ENCODE measurements around the gene PLEKHM3.

The PLEKHM3 gene

GRCh38 chr2:208040199-208041171 is 15.2 kb upstream of the PLEKHM3 start:
- Histone ChIP-seq H3K56ac (ENCODE audit: low read length) (no peak overlapping the region), H3K79me1 (ENCODE audit: low read length) (no peaks in the 10 kb centered on the region), H3K79me2 (ENCODE audit: control insufficient read depth, insufficient read depth, low read length) (no peaks in the 10 kb centered on the region), H4K5ac (ENCODE audit: low read length) (no peak overlapping the region), H3K27ac (ENCODE audit: low read depth, low read length) (no peak overlapping the region), H3K18ac (ENCODE audit: low read length) (no peak overlapping the region), H3K4me2 (ENCODE audit: low read length) (no peak overlapping the region), H3K27me3 (ENCODE audit: insufficient read depth, low read length, poor library complexity) (no peaks in the 10 kb centered on the region), H2AK5ac (ENCODE audit: low read length) (no peak overlapping the region), H3K23ac (ENCODE audit: low read length) (no peak overlapping the region), H3K9ac (ENCODE audit: low read length) (no peak overlapping the region), H2BK120ac (ENCODE audit: low read depth, low read length) (no peak overlapping the region), H4K8ac (ENCODE audit: low read depth, low read length) (no peak overlapping the region), H3K4ac (ENCODE audit: low read depth, low read length) (no peak overlapping the region), H2BK5ac (ENCODE audit: low read length) (no peak overlapping the region), H3K4me3 (ENCODE audit: low read length) (no peak overlapping the region), H3K4me1 (ENCODE audit: control insufficient read depth, low read depth, low read length) (no peaks in the 10 kb centered on the region), H3K36me3 (ENCODE audit: control insufficient read depth, insufficient read depth, low read length) (no peaks in the 10 kb centered on the region), H2BK15ac (replicated peaks; ENCODE audit: low read depth) (no peak overlapping the region)
- DNase-seq: peak; percentile 88
- WGBS (ENCODE audit: extremely low coverage, insufficient coverage, low lambda C conversion rate): no CpG with 5 or more reads among the region's 8 CpGs

- H3K4ac ChIP-seq (ENCODE audit: low read depth, low read length): no peak overlapping the region
- H3K4me3 ChIP-seq (ENCODE audit: low read length): no peak overlapping the region
- H2AK5ac ChIP-seq (ENCODE audit: low read length): no peak overlapping the region
- no peak overlapping the region for H3K27ac ChIP-seq (ENCODE audit: low read depth, low read length)
- H3K4me1 ChIP-seq (ENCODE audit: control insufficient read depth, low read depth, low read length): no peaks in the 10 kb centered on the region
- no peak overlapping the region for H3K56ac ChIP-seq (ENCODE audit: low read length)
- H3K9ac ChIP-seq (ENCODE audit: low read length): no peak overlapping the region
- no peak overlapping the region for H2BK15ac ChIP-seq (replicated peaks; ENCODE audit: low read depth)
- H3K23ac ChIP-seq (ENCODE audit: low read length): no peak overlapping the region
- H2BK120ac ChIP-seq (ENCODE audit: low read depth, low read length): no peak overlapping the region
- WGBS (ENCODE audit: extremely low coverage, insufficient coverage, low lambda C conversion rate): no CpG with 5 or more reads among the region's 12 CpGs
- H3K79me1 ChIP-seq (ENCODE audit: low read length): no peaks in the 10 kb centered on the region
- no peaks in the 10 kb centered on the region for H3K27me3 ChIP-seq (ENCODE audit: insufficient read depth, low read length, poor library complexity)
- no peak overlapping the region for H4K8ac ChIP-seq (ENCODE audit: low read depth, low read length)
- H3K79me2 ChIP-seq (ENCODE audit: control insufficient read depth, insufficient read depth, low read length): no peaks in the 10 kb centered on the region
- H3K4me2 ChIP-seq (ENCODE audit: low read length): no peak overlapping the region
- H2BK5ac ChIP-seq (ENCODE audit: low read length): no peak overlapping the region
- no peaks in the 10 kb centered on the region for H3K36me3 ChIP-seq (ENCODE audit: control insufficient read depth, insufficient read depth, low read length)
- H3K18ac ChIP-seq (ENCODE audit: low read length): no peak overlapping the region
- H4K5ac ChIP-seq (ENCODE audit: low read length): no peak overlapping the region
- DNase-seq: no peak
Observed at GRCh38 chr2:208039376-208040110, 14.2 kb upstream of the PLEKHM3 start.

GRCh38 chr2:208037564-208038487 is 12.5 kb upstream of the PLEKHM3 start:
- H3K56ac ChIP-seq (ENCODE audit: low read length): no peak overlapping the region

GRCh38 chr2:208036357-208036756 is 11.0 kb upstream of the PLEKHM3 start:
- Histone ChIP-seq H2BK15ac (replicated peaks; ENCODE audit: low read depth) (no peak overlapping the region), H3K4me1 (ENCODE audit: control insufficient read depth, low read depth, low read length) (no peaks in the 10 kb centered on the region), H3K9ac (ENCODE audit: low read length) (no peak overlapping the region), H3K79me1 (ENCODE audit: low read length) (no peaks in the 10 kb centered on the region), H3K4me3 (ENCODE audit: low read length) (no peak overlapping the region), H3K23ac (ENCODE audit: low read length) (no peak overlapping the region), H3K27ac (ENCODE audit: low read depth, low read length) (no peak overlapping the region), H3K4ac (ENCODE audit: low read depth, low read length) (no peak overlapping the region), H3K4me2 (ENCODE audit: low read length) (no peak overlapping the region), H4K8ac (ENCODE audit: low read depth, low read length) (no peak overlapping the region), H3K36me3 (ENCODE audit: control insufficient read depth, insufficient read depth, low read length) (no peaks in the 10 kb centered on the region), H3K79me2 (ENCODE audit: control insufficient read depth, insufficient read depth, low read length) (no peaks in the 10 kb centered on the region), H3K56ac (ENCODE audit: low read length) (no peak overlapping the region), H4K5ac (ENCODE audit: low read length) (no peak overlapping the region), H2AK5ac (ENCODE audit: low read length) (no peak overlapping the region), H2BK120ac (ENCODE audit: low read depth, low read length) (no peak overlapping the region), H3K18ac (ENCODE audit: low read length) (no peak overlapping the region), H3K27me3 (ENCODE audit: insufficient read depth, low read length, poor library complexity) (no peaks in the 10 kb centered on the region), H2BK5ac (ENCODE audit: low read length) (no peak overlapping the region)
- no CpG with 5 or more reads among the region's 4 CpGs for WGBS (ENCODE audit: extremely low coverage, insufficient coverage, low lambda C conversion rate)
- DNase-seq: no peak

More at GRCh38 chr2:208037564-208038487, 12.5 kb upstream of the PLEKHM3 start:
- no peak overlapping the region for H3K18ac ChIP-seq (ENCODE audit: low read length)
- H2BK5ac ChIP-seq (ENCODE audit: low read length): no peak overlapping the region
- no peaks in the 10 kb centered on the region for H3K4me1 ChIP-seq (ENCODE audit: control insufficient read depth, low read depth, low read length)
- H3K36me3 ChIP-seq (ENCODE audit: control insufficient read depth, insufficient read depth, low read length): no peaks in the 10 kb centered on the region
- H3K4me3 ChIP-seq (ENCODE audit: low read length): no peak overlapping the region
- no peak overlapping the region for H2AK5ac ChIP-seq (ENCODE audit: low read length)
- no peak overlapping the region for H2BK120ac ChIP-seq (ENCODE audit: low read depth, low read length)
- H4K8ac ChIP-seq (ENCODE audit: low read depth, low read length): no peak overlapping the region
- no peaks in the 10 kb centered on the region for H3K27me3 ChIP-seq (ENCODE audit: insufficient read depth, low read length, poor library complexity)
- no peak overlapping the region for H3K27ac ChIP-seq (ENCODE audit: low read depth, low read length)
- WGBS (ENCODE audit: extremely low coverage, insufficient coverage, low lambda C conversion rate): no CpG with 5 or more reads among the region's 4 CpGs
- no peak overlapping the region for H2BK15ac ChIP-seq (replicated peaks; ENCODE audit: low read depth)
- DNase-seq: peak; percentile 54
- H3K4ac ChIP-seq (ENCODE audit: low read depth, low read length): no peak overlapping the region
- no peaks in the 10 kb centered on the region for H3K79me1 ChIP-seq (ENCODE audit: low read length)
- H4K5ac ChIP-seq (ENCODE audit: low read length): no peak overlapping the region
- no peaks in the 10 kb centered on the region for H3K79me2 ChIP-seq (ENCODE audit: control insufficient read depth, insufficient read depth, low read length)
- H3K23ac ChIP-seq (ENCODE audit: low read length): no peak overlapping the region
- no peak overlapping the region for H3K4me2 ChIP-seq (ENCODE audit: low read length)
- H3K9ac ChIP-seq (ENCODE audit: low read length): no peak overlapping the region

- Histone ChIP-seq H3K4me3 (ENCODE audit: low read length) (no peak overlapping the region), H3K27me3 (ENCODE audit: insufficient read depth, low read length, poor library complexity) (no peaks in the 10 kb centered on the region), H3K18ac (ENCODE audit: low read length) (no peak overlapping the region), H2AK5ac (ENCODE audit: low read length) (no peak overlapping the region), H4K5ac (ENCODE audit: low read length) (no peak overlapping the region), H3K23ac (ENCODE audit: low read length) (no peak overlapping the region), H4K8ac (ENCODE audit: low read depth, low read length) (no peak overlapping the region), H2BK120ac (ENCODE audit: low read depth, low read length) (no peak overlapping the region), H3K9ac (ENCODE audit: low read length) (no peak overlapping the region), H2BK5ac (ENCODE audit: low read length) (no peak overlapping the region), H3K79me1 (ENCODE audit: low read length) (no peaks in the 10 kb centered on the region), H3K79me2 (ENCODE audit: control insufficient read depth, insufficient read depth, low read length) (no peaks in the 10 kb centered on the region), H3K56ac (ENCODE audit: low read length) (no peak overlapping the region), H3K27ac (ENCODE audit: low read depth, low read length) (no peak overlapping the region), H3K36me3 (ENCODE audit: control insufficient read depth, insufficient read depth, low read length) (no peaks in the 10 kb centered on the region), H3K4ac (ENCODE audit: low read depth, low read length) (no peak overlapping the region), H3K4me2 (ENCODE audit: low read length) (no peak overlapping the region), H3K4me1 (ENCODE audit: control insufficient read depth, low read depth, low read length) (no peaks in the 10 kb centered on the region), H2BK15ac (replicated peaks; ENCODE audit: low read depth) (no peak overlapping the region)
- no CpG with 5 or more reads among the region's 4 CpGs for WGBS (ENCODE audit: extremely low coverage, insufficient coverage, low lambda C conversion rate)
- no peak for DNase-seq
Observed at GRCh38 chr2:208034503-208035140, 9.3 kb upstream of the PLEKHM3 start.
